Measurements from ENCODE around the gene COL6A2.

DNA sequence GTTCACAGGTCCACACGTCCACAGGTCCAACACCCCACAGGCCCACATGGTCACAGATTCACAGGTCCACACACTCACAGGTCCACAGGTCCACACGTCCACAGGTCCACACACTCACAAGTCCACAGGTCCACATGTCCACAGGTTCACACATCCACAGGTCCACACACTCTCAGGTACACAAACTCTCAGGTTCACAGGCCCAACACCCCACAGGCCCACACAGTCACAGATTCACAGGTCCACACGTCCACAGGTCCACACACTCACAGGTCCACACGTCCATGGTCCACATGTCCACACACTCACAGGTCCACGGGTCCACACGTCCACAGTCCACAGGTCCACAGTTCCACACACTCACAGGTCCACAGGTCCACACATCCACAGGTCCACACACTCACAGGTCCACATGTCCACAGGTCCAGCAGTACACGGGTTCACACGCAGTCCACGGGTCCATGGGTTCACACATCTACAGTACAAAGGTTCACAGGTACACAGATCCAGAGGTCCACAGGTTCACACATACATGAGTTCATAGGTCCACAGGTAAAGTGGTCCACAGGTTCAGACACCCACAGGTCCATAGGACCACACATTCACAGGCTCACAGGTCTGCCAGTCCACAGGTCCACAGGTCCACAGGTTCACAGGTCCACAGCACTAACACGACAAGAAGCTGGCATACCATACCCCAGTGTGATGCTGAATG, 39.3 kb upstream of the COL6A2 start:
- TF ChIP-seq, protein P1, sequence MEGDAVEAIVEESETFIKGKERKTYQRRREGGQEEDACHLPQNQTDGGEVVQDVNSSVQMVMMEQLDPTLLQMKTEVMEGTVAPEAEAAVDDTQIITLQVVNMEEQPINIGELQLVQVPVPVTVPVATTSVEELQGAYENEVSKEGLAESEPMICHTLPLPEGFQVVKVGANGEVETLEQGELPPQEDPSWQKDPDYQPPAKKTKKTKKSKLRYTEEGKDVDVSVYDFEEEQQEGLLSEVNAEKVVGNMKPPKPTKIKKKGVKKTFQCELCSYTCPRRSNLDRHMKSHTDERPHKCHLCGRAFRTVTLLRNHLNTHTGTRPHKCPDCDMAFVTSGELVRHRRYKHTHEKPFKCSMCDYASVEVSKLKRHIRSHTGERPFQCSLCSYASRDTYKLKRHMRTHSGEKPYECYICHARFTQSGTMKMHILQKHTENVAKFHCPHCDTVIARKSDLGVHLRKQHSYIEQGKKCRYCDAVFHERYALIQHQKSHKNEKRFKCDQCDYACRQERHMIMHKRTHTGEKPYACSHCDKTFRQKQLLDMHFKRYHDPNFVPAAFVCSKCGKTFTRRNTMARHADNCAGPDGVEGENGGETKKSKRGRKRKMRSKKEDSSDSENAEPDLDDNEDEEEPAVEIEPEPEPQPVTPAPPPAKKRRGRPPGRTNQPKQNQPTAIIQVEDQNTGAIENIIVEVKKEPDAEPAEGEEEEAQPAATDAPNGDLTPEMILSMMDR (IDR thresholded peaks at IDR 0.05): no peak
- TF ChIP-seq RXRA (IDR thresholded peaks at IDR 0.05; ENCODE audit: borderline replicate concordance, low read depth): no peak

Data from SK-N-SH (cell line).